Suppressor macrophage treated with lipopolysaccharide for 4 hours (primary cell): ENCODE data around the gene EMP1.

Experiments
- DNase-seq: peaks from one replicate; pipeline ENCODE4 v3.0.0-alpha.2; 2020

Gene EMP1

DNA sequence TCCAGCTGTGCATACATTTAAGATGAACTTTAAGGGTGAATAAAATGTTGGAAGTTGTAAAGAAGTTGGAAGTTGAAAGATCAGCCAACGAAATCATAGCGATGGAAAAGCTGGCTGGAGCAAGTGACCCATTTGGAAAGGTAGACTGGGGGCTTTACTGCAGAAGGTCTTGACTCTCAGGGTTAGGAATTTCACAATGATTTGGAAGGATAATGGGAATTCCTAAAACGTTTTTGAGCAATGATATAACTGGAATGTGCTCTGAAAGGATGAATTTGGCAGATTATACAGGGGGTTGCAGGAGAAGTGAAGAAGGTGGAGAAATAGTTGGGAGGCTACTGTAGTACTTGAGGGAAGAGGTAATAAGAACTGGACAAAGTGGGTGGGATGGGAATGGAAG lies 27.4 kb downstream of the EMP1 start:
- no peak for DNase-seq

GRCh38 chr12:13227191-13227590 lies 30.7 kb downstream of the EMP1 start:
- no peak for DNase-seq

DNA sequence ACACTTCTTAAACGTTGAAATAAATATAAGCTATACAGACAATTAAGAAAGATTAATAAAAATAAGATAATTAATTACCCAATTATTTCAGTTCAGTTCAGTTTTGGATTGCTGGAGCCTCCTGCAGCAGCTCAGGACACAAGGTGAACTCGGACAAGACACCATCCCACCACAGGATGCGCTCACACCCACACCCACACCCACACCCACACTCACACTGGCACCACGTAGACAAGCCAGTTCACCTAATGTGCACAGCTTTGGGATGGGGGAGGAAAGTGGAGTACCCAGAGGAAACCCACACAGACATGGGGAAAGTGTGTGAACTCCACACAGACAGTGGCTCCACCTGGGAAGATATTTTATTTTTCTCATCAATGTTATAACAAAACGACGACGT lies 32.1 kb downstream of the EMP1 start:
- no peak for DNase-seq

DNA sequence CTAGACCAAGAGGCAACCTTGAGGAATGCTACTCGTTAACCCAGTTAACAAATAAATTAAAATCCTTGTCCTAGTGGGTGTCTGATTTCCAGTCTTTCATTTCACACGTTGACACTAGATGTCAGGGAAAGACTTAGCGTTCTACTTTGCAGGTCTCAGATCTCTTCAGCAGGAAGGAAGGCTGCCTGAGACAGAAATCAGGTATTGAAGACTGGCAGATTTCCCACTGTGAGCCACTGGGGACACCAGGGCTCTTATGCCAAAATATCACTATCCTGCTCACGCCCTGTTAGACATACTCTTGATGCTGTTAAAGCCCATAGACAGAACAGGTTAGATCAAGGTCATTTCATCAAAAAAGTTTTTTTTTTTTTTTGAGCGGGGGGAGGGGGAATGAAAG lies 33.0 kb downstream of the EMP1 start:
- no peak for DNase-seq

DNA sequence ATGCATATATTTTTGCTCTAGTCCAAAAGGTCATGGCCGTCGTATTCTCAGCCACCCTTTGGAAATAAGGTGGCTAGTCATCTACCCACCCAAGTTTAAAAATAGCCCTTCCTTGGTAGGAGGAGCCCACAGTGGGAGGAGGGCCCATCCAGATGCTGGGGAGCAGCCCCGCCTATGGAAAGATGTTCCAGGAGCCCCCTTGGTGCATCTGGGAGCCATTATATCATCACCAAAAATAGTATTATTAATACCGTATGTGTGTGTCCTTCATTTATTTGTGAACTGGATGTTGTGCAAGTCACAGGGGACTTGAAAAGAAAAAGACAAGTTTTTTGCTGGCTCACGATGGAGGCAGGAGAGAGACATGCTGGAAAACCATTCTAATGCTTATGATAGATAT lies 34.0 kb downstream of the EMP1 start:
- no peak for DNase-seq

GRCh38 chr12:13233830-13234641 lies 37.5 kb downstream of the EMP1 start:
- DNase-seq: peak; percentile 74

GRCh38 chr12:13238204-13238603 lies 41.7 kb downstream of the EMP1 start:
- no peak for DNase-seq

- DNase-seq: peak; percentile 19
Measured at GRCh38 chr12:13241833-13242488, 45.4 kb downstream of the EMP1 start.

DNA sequence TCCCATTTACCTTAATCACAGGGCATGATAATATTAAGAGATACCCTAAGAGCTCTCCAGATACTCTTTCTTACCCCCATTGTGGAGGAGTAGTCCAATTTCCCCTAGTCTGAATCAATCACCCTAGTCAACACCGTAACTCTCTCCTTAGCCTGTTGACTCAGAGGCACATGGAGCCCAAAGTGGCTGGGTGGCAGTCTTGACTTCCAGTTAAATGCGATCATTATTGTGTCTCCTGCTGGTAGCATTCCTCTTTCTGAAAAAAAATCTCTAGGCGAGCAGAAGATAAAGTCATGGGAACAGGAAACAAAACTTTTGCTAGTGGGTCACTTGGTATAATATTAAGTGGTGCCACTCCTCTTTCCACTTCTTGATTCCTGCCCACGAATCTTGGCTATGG lies 46.4 kb downstream of the EMP1 start:
- peak; percentile 54 for DNase-seq

GRCh38 chr12:13243516-13244070 lies 47.1 kb downstream of the EMP1 start:
- DNase-seq: no peak

DNA sequence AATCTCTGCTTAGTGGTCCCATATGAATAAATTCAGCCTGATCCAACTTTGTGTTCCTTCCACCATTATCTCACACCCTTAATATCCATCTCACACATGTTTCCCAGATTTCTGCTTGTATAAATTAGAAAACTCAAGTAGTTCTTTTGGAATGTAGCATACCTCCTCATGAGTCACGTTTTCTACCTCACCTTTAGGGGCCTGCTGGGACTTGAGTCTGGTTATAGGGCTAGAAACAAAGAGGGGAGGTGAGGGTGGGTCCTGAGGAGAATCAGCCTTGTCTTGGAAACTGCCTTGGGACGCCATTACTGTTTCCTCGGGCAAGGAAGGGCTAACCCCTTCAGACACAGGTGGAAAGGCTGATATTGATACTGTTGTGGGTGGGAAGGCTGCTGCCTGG lies 51.1 kb downstream of the EMP1 start:
- no peak for DNase-seq

GRCh38 chr12:13248964-13249363 lies 52.4 kb downstream of the EMP1 start:
- no peak for DNase-seq

GRCh38 chr12:13250416-13250815 lies 53.9 kb downstream of the EMP1 start:
- DNase-seq: no peak

DNA sequence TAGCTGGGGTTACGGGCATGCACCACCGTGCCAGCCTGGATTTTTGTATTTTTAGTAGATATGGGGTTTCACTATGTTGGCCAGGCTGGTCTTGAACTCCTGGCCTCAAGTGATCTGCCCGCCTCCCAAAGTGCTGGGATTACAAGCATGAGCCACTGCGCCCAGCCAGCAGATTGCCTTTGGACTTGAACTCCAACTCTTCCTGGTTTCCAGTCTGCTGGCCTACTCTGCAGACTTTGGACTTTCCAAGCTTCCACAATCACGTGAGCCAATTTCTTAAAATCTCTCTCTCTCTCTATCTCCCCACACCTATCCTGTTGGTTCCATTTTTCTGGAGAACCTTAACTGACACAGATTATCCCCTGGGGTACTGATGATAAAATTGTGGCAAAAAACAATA lies 55.0 kb downstream of the EMP1 start:
- no peak for DNase-seq

- no peak for DNase-seq
Measured at GRCh38 chr12:13252024-13252423, 55.5 kb downstream of the EMP1 start.

- no peak for DNase-seq
Measured at GRCh38 chr12:13252616-13253015, 56.1 kb downstream of the EMP1 start.

DNA sequence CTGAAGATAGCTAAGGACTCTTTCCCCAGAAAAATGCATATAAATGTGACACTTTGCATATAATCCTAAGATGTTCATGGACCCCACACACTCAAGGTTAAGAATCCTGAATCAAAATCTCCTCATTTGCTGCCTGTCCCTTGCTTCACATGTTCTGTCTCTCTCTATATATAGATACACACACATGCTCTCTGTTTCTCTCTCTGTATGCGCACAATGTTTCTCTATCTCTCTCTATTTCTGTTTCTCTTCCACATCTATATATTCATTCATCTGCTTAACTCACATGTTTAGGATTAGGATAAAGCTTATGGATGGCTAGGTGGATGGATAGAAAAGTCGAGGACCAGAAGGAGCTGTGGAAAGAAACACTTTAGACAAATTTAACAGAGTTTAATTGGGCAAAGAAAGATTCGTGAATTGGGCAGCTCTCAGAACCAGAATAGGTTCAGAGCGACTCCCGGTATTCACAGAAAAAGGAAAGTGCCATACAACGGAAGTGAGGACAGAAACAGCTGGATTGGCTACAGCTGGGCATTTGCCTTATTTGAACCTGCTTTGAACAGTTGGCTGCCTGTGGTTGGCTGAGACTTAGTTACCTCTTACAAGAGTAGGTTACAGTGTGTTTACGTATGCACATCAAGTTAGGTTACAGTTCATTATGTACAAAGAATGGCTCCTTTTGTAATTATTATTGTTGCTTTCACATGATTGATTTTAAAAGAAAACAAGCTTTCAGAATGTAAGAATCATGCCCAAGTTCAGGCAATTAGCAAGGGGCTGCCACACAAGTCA lies 57.6 kb downstream of the EMP1 start:
- DNase-seq: no peak

DNA sequence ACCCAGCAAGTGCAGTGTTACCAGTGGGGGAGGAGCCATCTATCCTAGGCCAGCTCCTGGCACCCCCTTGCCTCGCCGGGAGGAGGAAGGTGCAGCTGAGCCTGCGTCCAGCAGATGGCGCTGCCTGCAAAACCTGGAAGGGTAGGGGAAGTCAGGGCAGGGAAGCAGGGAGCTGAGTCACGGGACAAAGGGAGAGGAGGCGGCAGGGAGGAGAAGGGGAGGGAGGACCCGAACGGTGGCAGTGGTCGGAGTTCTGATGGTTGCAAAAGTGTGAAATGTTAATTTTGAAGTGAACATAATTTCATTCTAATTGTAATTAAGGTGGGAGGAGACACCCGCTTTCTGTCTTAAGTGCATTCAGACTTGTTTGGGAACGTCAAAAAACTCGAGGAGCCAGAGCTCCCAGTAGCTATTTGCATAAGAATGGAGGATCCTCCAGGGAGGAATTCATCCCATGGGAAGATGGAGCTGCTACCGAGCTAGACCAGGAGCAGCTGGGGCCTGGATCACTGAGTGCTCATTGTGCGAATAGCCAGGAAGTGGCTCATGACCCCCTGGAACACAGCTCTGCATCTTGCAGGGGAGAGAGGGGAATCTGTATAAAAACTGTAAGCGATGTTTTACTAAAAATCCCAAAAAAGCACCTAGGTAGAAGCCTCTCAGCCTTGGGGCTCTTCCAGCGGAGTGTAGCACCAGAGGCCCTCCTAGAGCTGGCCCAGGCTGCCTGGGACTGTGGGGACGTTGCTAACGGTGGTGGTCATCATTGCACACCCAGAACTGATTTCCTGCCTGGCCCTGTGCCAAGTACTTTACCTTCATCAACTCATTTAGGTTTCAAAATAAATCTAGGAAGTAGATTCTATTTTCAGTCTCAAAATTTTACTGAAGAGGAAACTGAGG lies 59.5 kb downstream of the EMP1 start:
- peak; percentile 94 for DNase-seq

GRCh38 chr12:13256692-13257045 lies 60.1 kb downstream of the EMP1 start:
- DNase-seq: no peak

DNA sequence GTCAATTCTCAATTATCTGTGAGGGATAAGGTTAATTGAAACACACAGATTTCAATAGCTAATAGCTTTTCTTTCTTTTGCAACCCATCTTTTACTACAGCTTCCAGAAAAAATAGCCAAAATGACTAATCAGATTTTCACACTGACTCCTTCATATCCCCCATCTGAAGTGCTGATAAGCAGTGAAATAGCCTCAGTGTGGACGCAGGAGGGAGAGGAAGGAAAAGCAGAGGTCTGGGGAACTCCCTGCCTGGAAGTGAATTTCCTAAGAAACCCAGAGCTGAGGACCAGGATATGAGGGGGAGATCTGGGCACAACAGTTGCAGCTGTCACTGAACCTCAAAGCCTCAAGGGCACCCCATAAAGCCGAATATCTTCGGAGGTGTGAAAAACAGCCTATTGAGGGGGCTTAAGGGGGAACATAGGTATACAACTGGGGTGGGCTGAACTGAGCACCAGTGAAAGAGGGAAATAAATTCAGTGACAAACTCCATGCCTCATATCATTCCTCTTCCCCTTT lies 60.9 kb downstream of the EMP1 start:
- DNase-seq: peak; percentile 6

DNA sequence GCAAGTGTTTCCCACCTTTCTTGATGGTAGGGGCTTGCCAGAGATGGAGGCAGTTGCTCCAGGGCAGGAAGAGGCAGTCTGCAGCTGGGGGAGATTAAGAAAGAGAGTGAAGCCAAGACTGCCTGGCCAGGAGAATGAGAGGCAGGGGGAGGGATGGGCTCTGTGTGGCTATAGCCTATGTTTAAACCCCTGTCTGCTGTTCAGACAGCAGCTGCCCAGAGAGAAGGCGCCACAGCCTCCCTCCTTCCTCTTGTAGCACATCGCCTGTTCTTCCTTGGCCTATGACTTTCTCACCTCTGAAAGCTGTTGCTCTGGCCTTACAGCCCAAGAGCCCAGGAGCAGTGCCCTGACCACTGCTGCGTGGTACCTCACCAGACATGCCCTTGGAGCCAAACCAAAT lies 61.7 kb downstream of the EMP1 start:
- DNase-seq: no peak

- DNase-seq: no peak
Measured at GRCh38 chr12:13258717-13259119, 62.2 kb downstream of the EMP1 start.
